ENCODE measurements around the gene EDNRB.

- TF ChIP-seq POLR2A (IDR thresholded peaks at IDR 0.05), result no peak
- TF ChIP-seq, protein P1, sequence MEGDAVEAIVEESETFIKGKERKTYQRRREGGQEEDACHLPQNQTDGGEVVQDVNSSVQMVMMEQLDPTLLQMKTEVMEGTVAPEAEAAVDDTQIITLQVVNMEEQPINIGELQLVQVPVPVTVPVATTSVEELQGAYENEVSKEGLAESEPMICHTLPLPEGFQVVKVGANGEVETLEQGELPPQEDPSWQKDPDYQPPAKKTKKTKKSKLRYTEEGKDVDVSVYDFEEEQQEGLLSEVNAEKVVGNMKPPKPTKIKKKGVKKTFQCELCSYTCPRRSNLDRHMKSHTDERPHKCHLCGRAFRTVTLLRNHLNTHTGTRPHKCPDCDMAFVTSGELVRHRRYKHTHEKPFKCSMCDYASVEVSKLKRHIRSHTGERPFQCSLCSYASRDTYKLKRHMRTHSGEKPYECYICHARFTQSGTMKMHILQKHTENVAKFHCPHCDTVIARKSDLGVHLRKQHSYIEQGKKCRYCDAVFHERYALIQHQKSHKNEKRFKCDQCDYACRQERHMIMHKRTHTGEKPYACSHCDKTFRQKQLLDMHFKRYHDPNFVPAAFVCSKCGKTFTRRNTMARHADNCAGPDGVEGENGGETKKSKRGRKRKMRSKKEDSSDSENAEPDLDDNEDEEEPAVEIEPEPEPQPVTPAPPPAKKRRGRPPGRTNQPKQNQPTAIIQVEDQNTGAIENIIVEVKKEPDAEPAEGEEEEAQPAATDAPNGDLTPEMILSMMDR (IDR thresholded peaks at IDR 0.05), result no peak
These were observed 33.6 kb upstream of the EDNRB start for GRCh38 chr13:77952276-77952675.

Measured in Peyer's patch (tissue), 4 donors.